ENCODE data around the gene ORM2. TPM values are rescaled to one million over a fixed set of nuclear protein-coding genes. Genes with fewer than 3 reads are reported as not detected.

ORM2 gene
- total RNA-seq, 1 experiment from 2014 or later, result 0.59 TPM

GRCh38 chr9:114288193-114289091 is 41.2 kb upstream of the ORM2 start:
- H3K4me2 ChIP-seq (ENCODE audit: low read length), result no peak overlapping the region
- H3K4me3 ChIP-seq (replicated peaks in 1 of 2; ENCODE audit: low read depth in 1 of 2, low read length in 2 of 2), result no peak overlapping the region
- ATAC-seq (no peak), DNase-seq (ENCODE audit: low read depth, low spot score) (no peak)
- H3K79me2 ChIP-seq (ENCODE audit: insufficient read depth, low read length), result no peaks in the 10 kb centered on the region
- no peaks in the 10 kb centered on the region for H3K36me3 ChIP-seq (ENCODE audit: control insufficient read depth in 1 of 2, insufficient read depth in 2 of 2, low read length in 2 of 2)
- H4K20me1 ChIP-seq (ENCODE audit: insufficient read depth), result no peaks in the 10 kb centered on the region
- H3K27ac ChIP-seq (ENCODE audit: low read depth, low read length), result no peak overlapping the region
- H3K9me2 ChIP-seq (ENCODE audit: insufficient read depth), result no peaks in the 10 kb centered on the region
- TF ChIP-seq CEBPB (IDR thresholded peaks at IDR 0.05; ENCODE audit: low read depth), result no peak
- H3K9me3 ChIP-seq (ENCODE audit: control insufficient read depth in 1 of 2, insufficient read depth in 1 of 2, low read depth in 1 of 2, low read length in 2 of 2), result no peaks in the 10 kb centered on the region
- POLR2A ChIA-PET, result no interaction called here
- RAD21 ChIA-PET (ENCODE audit: low non-redundant PET in 1 of 2, low total read pairs in 2 of 2, uncharacterized antibody in 2 of 2, unreplicated experiment in 2 of 2), result no interaction called here
- no peak overlapping the region for H3K9ac ChIP-seq (ENCODE audit: low read length)
- CTCF ChIA-PET, result interaction anchor here (1.4 to 1.5 kb wide), 2 partner anchors 180 to 206 kb away, joined by 5 to 9 read pairs; no protein-coding TSS in a partner anchor
- no peaks in the 10 kb centered on the region for H3K4me1 ChIP-seq (ENCODE audit: control insufficient read depth in 1 of 2, insufficient read depth in 2 of 2, low read length in 2 of 2)
- no peak overlapping the region for H2AFZ ChIP-seq (ENCODE audit: low read depth, low read length, poor library complexity, severe bottlenecking)
- H3K27me3 ChIP-seq (ENCODE audit: insufficient read depth, low read length), result no peaks in the 10 kb centered on the region
- intact Hi-C loops (cut with micrococcal nuclease), result no loop called here
- BruUV-seq (replicated peaks), result no TSS peak

- ChIA-PET POLR2A (no interaction called here), CTCF (interaction anchor here (1.5 to 5.4 kb wide), 2 partner anchors 181 to 207 kb away, joined by 5 to 120 read pairs; no protein-coding TSS in a partner anchor)
- H3K4me2 ChIP-seq (ENCODE audit: low read length), result no peak overlapping the region
Observed at GRCh38 chr9:114289106-114289505, 40.6 kb upstream of the ORM2 start.

More at GRCh38 chr9:114289106-114289505, 40.6 kb upstream of the ORM2 start:
- H3K4me1 ChIP-seq (ENCODE audit: control insufficient read depth in 1 of 2, insufficient read depth in 2 of 2, low read length in 2 of 2), result no peaks in the 10 kb centered on the region
- no peaks in the 10 kb centered on the region for H4K20me1 ChIP-seq (ENCODE audit: insufficient read depth)
- RAD21 ChIA-PET (ENCODE audit: low non-redundant PET in 1 of 2, low total read pairs in 2 of 2, uncharacterized antibody in 2 of 2, unreplicated experiment in 2 of 2), result no interaction called here
- H3K9me3 ChIP-seq (ENCODE audit: control insufficient read depth in 1 of 2, insufficient read depth in 1 of 2, low read depth in 1 of 2, low read length in 2 of 2), result no peaks in the 10 kb centered on the region
- intact Hi-C loops (cut with micrococcal nuclease), result no loop called here
- BruUV-seq (replicated peaks), result no TSS peak
- H3K9me2 ChIP-seq (ENCODE audit: insufficient read depth), result no peaks in the 10 kb centered on the region
- H3K79me2 ChIP-seq (ENCODE audit: insufficient read depth, low read length), result no peaks in the 10 kb centered on the region
- H3K36me3 ChIP-seq (ENCODE audit: control insufficient read depth in 1 of 2, insufficient read depth in 2 of 2, low read length in 2 of 2), result no peaks in the 10 kb centered on the region
- no peak for DNase-seq (ENCODE audit: low read depth, low spot score)
- no peak overlapping the region for H3K9ac ChIP-seq (ENCODE audit: low read length)
- TF ChIP-seq RAD21 (IDR thresholded peaks at IDR 0.05; ENCODE audit: low read depth) (no peak), SIN3A (IDR thresholded peaks at IDR 0.05; ENCODE audit: low read depth) (no peak), ZFX (IDR thresholded peaks at IDR 0.05) (no peak), POLR2AphosphoS5 (IDR thresholded peaks at IDR 0.05; ENCODE audit: low read depth, low read length) (no peak), ELF1 (IDR thresholded peaks at IDR 0.05; ENCODE audit: borderline replicate concordance, low read depth) (no peak), EZH2phosphoT487 (IDR thresholded peaks at IDR 0.05; ENCODE audit: borderline replicate concordance) (no peak), ZBTB33 (IDR thresholded peaks at IDR 0.05; ENCODE audit: extremely low read depth, insufficient replicate concordance, low read length) (no peak), EZH2 (IDR thresholded peaks at IDR 0.05) (no peak), TCF7L2 (IDR thresholded peaks at IDR 0.05; ENCODE audit: borderline replicate concordance, extremely low read depth, insufficient read depth, insufficient read length) (no peak), ZNF274 (IDR thresholded peaks at IDR 0.05; ENCODE audit: low read depth, low read length) (no peak), POLR2A (IDR thresholded peaks at IDR 0.05; ENCODE audit: borderline replicate concordance, extremely low read depth, insufficient read depth, insufficient read length) (no peak), FOSL1 (IDR thresholded peaks at IDR 0.05; ENCODE audit: low read depth) (no peak), YY1 (IDR thresholded peaks at IDR 0.05; ENCODE audit: extremely low read depth, insufficient replicate concordance, low read depth, low read length) (no peak), CBX3 (IDR thresholded peaks at IDR 0.05; ENCODE audit: low read depth) (no peak)
- TF ChIP-seq, protein P1, sequence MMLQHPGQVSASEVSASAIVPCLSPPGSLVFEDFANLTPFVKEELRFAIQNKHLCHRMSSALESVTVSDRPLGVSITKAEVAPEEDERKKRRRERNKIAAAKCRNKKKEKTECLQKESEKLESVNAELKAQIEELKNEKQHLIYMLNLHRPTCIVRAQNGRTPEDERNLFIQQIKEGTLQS (IDR thresholded peaks at IDR 0.05), result no peak
- H2AFZ ChIP-seq (ENCODE audit: low read depth, low read length, poor library complexity, severe bottlenecking), result no peak overlapping the region
- no peaks in the 10 kb centered on the region for H3K27me3 ChIP-seq (ENCODE audit: insufficient read depth, low read length)
- H3K27ac ChIP-seq (ENCODE audit: low read depth, low read length), result no peak overlapping the region
- no peak overlapping the region for H3K4me3 ChIP-seq (replicated peaks in 1 of 2; ENCODE audit: low read depth in 1 of 2, low read length in 2 of 2)
- ATAC-seq, result no peak
